Fibroblast of upper back skin (primary cell): ENCODE measurements around the gene PLCB3.

ENCODE experiments used
- DNase-seq: peaks from one replicate; pipeline ENCODE4 v3.0.0-alpha.2; 2013

The PLCB3 gene

GRCh38 chr11:64290352-64291261 is 39.3 kb downstream of the PLCB3 start:
- DNase-seq = no peak

- DNase-seq = no peak
Measured at GRCh38 chr11:64291262-64291751, 40.0 kb downstream of the PLCB3 start, which contains the start of gene KCNK4. Gene KCNK4, plus strand, starts transcription at chr11:64291302. Its CDS starts 1,717 bp downstream, at chr11:64293019.

GRCh38 chr11:64291752-64292459 is 40.6 kb downstream of the PLCB3 start:
- no peak for DNase-seq

- no peak for DNase-seq
Measured at GRCh38 chr11:64292460-64293254, 41.3 kb downstream of the PLCB3 start.

GRCh38 chr11:64294774-64295173 is 43.4 kb downstream of the PLCB3 start:
- no peak for DNase-seq

GRCh38 chr11:64295760-64296159 is 44.4 kb downstream of the PLCB3 start:
- DNase-seq = no peak

GRCh38 chr11:64296236-64296635 is 44.9 kb downstream of the PLCB3 start:
- no peak for DNase-seq

- DNase-seq = no peak
Measured at GRCh38 chr11:64296830-64297698, 45.7 kb downstream of the PLCB3 start.

GRCh38 chr11:64297699-64298358 is 46.5 kb downstream of the PLCB3 start:
- no peak for DNase-seq

GRCh38 chr11:64298966-64299846 is 47.9 kb downstream of the PLCB3 start:
- DNase-seq = no peak

GRCh38 chr11:64299847-64300648 is 48.7 kb downstream of the PLCB3 start, which contains the start of gene CATSPERZ:
Gene CATSPERZ, plus strand, starts transcription at chr11:64300358. Its CDS starts 53 bp downstream, at chr11:64300411.
- no peak for DNase-seq

- no peak for DNase-seq
Measured at GRCh38 chr11:64303109-64304031, 52.0 kb downstream of the PLCB3 start.

- no peak for DNase-seq
Measured at GRCh38 chr11:64304032-64304315, 52.6 kb downstream of the PLCB3 start.

- peak; percentile 86 for DNase-seq
Measured at GRCh38 chr11:64304316-64305072, 53.2 kb downstream of the PLCB3 start.

- DNase-seq = peak; percentile 96
Measured at GRCh38 chr11:64305075-64305690, 53.9 kb downstream of the PLCB3 start, which contains the start of gene ESRRA. Gene ESRRA, plus strand, starts transcription at chr11:64305524. Its CDS starts 1,656 bp downstream, at chr11:64307180.

GRCh38 chr11:64305691-64306562 is 54.6 kb downstream of the PLCB3 start:
- DNase-seq = peak; percentile 37
